HepG2 (cell line): ENCODE data around the gene GADD45A. TPM values are rescaled to one million over a fixed set of nuclear protein-coding genes. Genes with fewer than 3 reads are reported as not detected.

Experiments
- BRCA1 ChIP-seq: sonication (generic); formaldehyde crosslinking; IDR thresholded peaks from 2 replicates; pipeline ENCODE4 v1.4.0; 2020; ENCODE audit warnings: missing genetic modification reagents
- CHD4 ChIP-seq: fragments of 200-600 bp; sonication (generic); IDR thresholded peaks from 2 replicates; pipeline ENCODE4 v1.7.0; 2017; ENCODE audit warnings: mild to moderate bottlenecking, low read length, borderline replicate concordance
- FOXK1 ChIP-seq: sonication (generic); formaldehyde crosslinking; IDR thresholded peaks from 2 replicates; pipeline ENCODE4 v1.4.0; 2020; ENCODE audit warnings: low read depth, missing genetic modification reagents, borderline replicate concordance
- HNRNPUL1 ChIP-seq: fragments of 200-400 bp; formaldehyde crosslinking; IDR thresholded peaks from 2 replicates; pipeline ENCODE4 v1.6.1; 2017; ENCODE audit warnings: low read depth, mild to moderate bottlenecking, low read length, moderate library complexity
- JUNB ChIP-seq: sonication (generic); formaldehyde crosslinking; IDR thresholded peaks from 2 replicates; pipeline ENCODE4 v1.8.0; 2022; ENCODE audit warnings: missing genetic modification reagents, mild to moderate bottlenecking, borderline replicate concordance
- KDM3A ChIP-seq: IDR thresholded peaks from 2 replicates; pipeline ENCODE4 v1.6.1; 2018; ENCODE audit warnings: low read depth, missing compliant biosample characterization
- KDM5B ChIP-seq: sonication (generic); formaldehyde crosslinking; IDR thresholded peaks from 2 replicates; pipeline ENCODE4 v1.4.0; 2020; ENCODE audit warnings: missing genetic modification reagents, mild to moderate bottlenecking, borderline replicate concordance
- KLF9 ChIP-seq: IDR thresholded peaks from 2 replicates; pipeline ENCODE4 v1.6.1; 2016; ENCODE audit warnings: low read depth
- KMT2A ChIP-seq: sonication (generic); formaldehyde crosslinking; IDR thresholded peaks from 2 replicates; pipeline ENCODE4 v1.4.0; 2020; ENCODE audit warnings: missing genetic modification reagents
- LBX2 ChIP-seq: sonication (generic); formaldehyde crosslinking; IDR thresholded peaks from 2 replicates; pipeline ENCODE4 v1.5.0; 2020; ENCODE audit warnings: missing genetic modification reagents, mild to moderate bottlenecking, borderline replicate concordance
- MBD4 ChIP-seq: IDR thresholded peaks from 2 replicates; pipeline ENCODE4 v1.6.1; 2012; ENCODE audit warnings: low read length, inconsistent platforms, borderline replicate concordance
- MED1 ChIP-seq: sonication (generic); formaldehyde crosslinking; IDR thresholded peaks from 2 replicates; pipeline ENCODE4 v1.4.0; 2020; ENCODE audit warnings: missing genetic modification reagents
- POLR2A ChIP-seq, 2 experiments: IDR thresholded peaks; 2 replicates each; pipeline ENCODE4 v1.6.1; 2011; ENCODE audit warnings: low read depth in 2 of 2, low read length in 2 of 2, mild to moderate bottlenecking in 1 of 2, moderate library complexity in 1 of 2; ENCODE audit not compliant: insufficient read depth in 1 of 2
- SETDB1 ChIP-seq: sonication (generic); formaldehyde crosslinking; IDR thresholded peaks from 2 replicates; pipeline ENCODE4 v1.5.1; 2020; ENCODE audit warnings: missing genetic modification reagents, mild to moderate bottlenecking, borderline replicate concordance
- SIN3A ChIP-seq: IDR thresholded peaks from 2 replicates; pipeline ENCODE4 v1.6.1; 2011; ENCODE audit warnings: low read depth, mild to moderate bottlenecking, control low read depth, low read length, borderline replicate concordance
- SOX6 ChIP-seq, 2 experiments: fragments of 450-650 bp in 1 of 2; sonication (generic) in 1 of 2; formaldehyde crosslinking in 1 of 2; IDR thresholded peaks; 2 replicates each; pipeline versions ENCODE4 v1.4.0 to v1.6.1; 2017 to 2020; ENCODE audit warnings: antibody characterized with exemption in 1 of 2, mild to moderate bottlenecking in 1 of 2, missing genetic modification reagents in 1 of 2
- SP140L ChIP-seq: sonication (generic); formaldehyde crosslinking; IDR thresholded peaks from 2 replicates; pipeline ENCODE4 v1.4.0; 2020; ENCODE audit warnings: missing genetic modification reagents, borderline replicate concordance
- STAT5B ChIP-seq: sonication (generic); formaldehyde crosslinking; IDR thresholded peaks from 2 replicates; pipeline ENCODE4 v1.4.0; 2020; ENCODE audit warnings: missing genetic modification reagents
- THAP11 ChIP-seq: IDR thresholded peaks from 2 replicates; pipeline ENCODE4 v1.6.1; 2016; ENCODE audit warnings: missing biosample characterization, missing genetic modification reagents
- TSC22D2 ChIP-seq: sonication (generic); formaldehyde crosslinking; IDR thresholded peaks from 2 replicates; pipeline ENCODE4 v1.5.1; 2020; ENCODE audit warnings: missing genetic modification reagents, mild to moderate bottlenecking, borderline replicate concordance
- ZFP1 ChIP-seq: IDR thresholded peaks from 2 replicates; pipeline ENCODE4 v1.6.1; 2016
- ZNF17 ChIP-seq: sonication (generic); formaldehyde crosslinking; IDR thresholded peaks from 2 replicates; pipeline ENCODE4 v1.5.0; 2020; ENCODE audit warnings: mild to moderate bottlenecking, missing genetic modification reagents
- ZNF263 ChIP-seq: sonication (generic); formaldehyde crosslinking; IDR thresholded peaks from 2 replicates; pipeline ENCODE4 v1.4.0; 2020; ENCODE audit warnings: missing genetic modification reagents
- ZNF350 ChIP-seq: sonication (generic); formaldehyde crosslinking; IDR thresholded peaks from 2 replicates; pipeline ENCODE4 v1.4.0; 2020; ENCODE audit warnings: mild to moderate bottlenecking, low read depth, missing genetic modification reagents, borderline replicate concordance
- ZNF367 ChIP-seq: sonication (generic); formaldehyde crosslinking; IDR thresholded peaks from 2 replicates; pipeline ENCODE4 v1.4.0; 2020; ENCODE audit warnings: missing genetic modification reagents, borderline replicate concordance
- ZNF382 ChIP-seq: sonication (generic); formaldehyde crosslinking; IDR thresholded peaks from 2 replicates; pipeline ENCODE4 v1.5.0; 2020; ENCODE audit warnings: missing genetic modification reagents, mild to moderate bottlenecking, borderline replicate concordance
- ZNF567 ChIP-seq: sonication (generic); formaldehyde crosslinking; IDR thresholded peaks from 2 replicates; pipeline ENCODE4 v1.8.1; 2023; ENCODE audit warnings: mild to moderate bottlenecking, missing genetic modification reagents, borderline replicate concordance
- ZNF816 ChIP-seq: sonication (generic); formaldehyde crosslinking; IDR thresholded peaks from 2 replicates; pipeline ENCODE4 v1.8.0; 2022; ENCODE audit warnings: missing genetic modification reagents, mild to moderate bottlenecking, borderline replicate concordance
- ZNF883 ChIP-seq: sonication (generic); formaldehyde crosslinking; IDR thresholded peaks from 2 replicates; pipeline ENCODE4 v1.5.1; 2020; ENCODE audit warnings: mild to moderate bottlenecking, missing genetic modification reagents; ENCODE audit errors: not compliant biosample characterization
- ZSCAN21 ChIP-seq: sonication (generic); formaldehyde crosslinking; IDR thresholded peaks from 2 replicates; pipeline ENCODE4 v1.8.0; 2022; ENCODE audit warnings: mild to moderate bottlenecking, missing genetic modification reagents, moderate library complexity, borderline replicate concordance
- polyA plus RNA-seq, 8 experiments: library from polyadenylated mRNA; depleted of rRNA in 3 of 8; stranded (reverse) in 7 of 8; unstranded in 1 of 8; fragments of >200 nt; fragmentation: Illumina TruSeq in 4 of 8; extraction: Trizol in 4 of 8; gene quantifications; 2 replicates each; pipeline versions ENCODE4 v1.2.1 to v1.2.3, GENCODE V29; 2011 to 2016; ENCODE audit warnings: low read depth in 4 of 8, missing spikeins in 1 of 8, mixed read lengths in 1 of 8; ENCODE audit not compliant: insufficient read depth in 1 of 8
- total RNA-seq, 5 experiments: library from RNA; depleted of rRNA; stranded (reverse); fragments of >200 nt; fragmentation: Illumina TruSeq; extraction: Trizol; gene quantifications; 2 replicates each; pipeline ENCODE4 v1.2.3, GENCODE V29; 2016; ENCODE audit warnings: low read depth in 1 of 5

Gene GADD45A
- total and polyA plus RNA-seq, 2 of the 13 experiments (the other 11 are each of a cell fraction or from before 2014, with no cell fraction given): 33.2 to 46.2 TPM

GRCh38 chr1:67685067-67685557 is at the start of gene GADD45A (continued):
- TF ChIP-seq SETDB1 (no peak), SOX6 (IDR thresholded peaks at IDR 0.05) (no peak), SOX6 (CRISPR knock-in tag; IDR thresholded peaks at IDR 0.05) (peak; percentile 68), SIN3A (peak; percentile 90; the same call in 1 of the 2 replicates), KLF9 (CRISPR knock-in tag) (0 out of 2 replicates have a peak, but pooled peaks have one; percentile 41), KDM3A (CRISPR knock-in tag) (peak; percentile 84; the same call in 1 of the 2 replicates), JUNB (CRISPR knock-in tag) (no peak), LBX2 (CRISPR knock-in tag) (no peak; the same call in 1 of the 2 replicates), BRCA1 (CRISPR knock-in tag) (no peak), ZNF263 (CRISPR knock-in tag) (peak; percentile 75), ZNF350 (CRISPR knock-in tag) (peak; percentile 51; the same call in 1 of the 2 replicates), MBD4 (no peak), ZSCAN21 (CRISPR knock-in tag) (peak; percentile 94), TSC22D2 (CRISPR knock-in tag) (peak; percentile 95), ZNF883 (CRISPR knock-in tag) (peak; percentile 83), SP140L (no peak; the same call in 1 of the 2 replicates), POLR2A (IDR thresholded peaks at IDR 0.05; ENCODE audit: insufficient read depth in 1 of 2, low read depth in 2 of 2, low read length in 2 of 2) (peak; percentile 98 to 100), ZNF367 (CRISPR knock-in tag) (no peak), THAP11 (peak; percentile 74), KMT2A (CRISPR knock-in tag) (peak; percentile 82), ZFP1 (no peak), ZNF567 (CRISPR knock-in tag) (0 out of 2 replicates have a peak, but pooled peaks have one; percentile 44), ZNF382 (no peak), CHD4 (no peak), KDM5B (CRISPR knock-in tag) (no peak; the same call in 1 of the 2 replicates), ZNF17 (peak; percentile 58; the same call in 1 of the 2 replicates), ZNF816 (CRISPR knock-in tag) (peak; percentile 68; the same call in 1 of the 2 replicates), MED1 (CRISPR knock-in tag) (peak; percentile 71; the same call in 1 of the 2 replicates), HNRNPUL1 (peak; percentile 39; the same call in 1 of the 2 replicates), FOXK1 (CRISPR knock-in tag) (peak; percentile 47; the same call in 1 of the 2 replicates), STAT5B (0 out of 2 replicates have a peak, but pooled peaks have one; percentile 72)
